Muscle layer of colon (tissue), 2 donors: ENCODE measurements around the gene IL10RA.
"Not testable (repeated sequence)": the region's sequence is repeated elsewhere in the genome, so short reads cannot be mapped to it uniquely, and the experiment has no call there.

Experiments used
- H3K27ac ChIP-seq: one replicate; pipeline ENCODE4 v1.7.0; 2013; ENCODE audit warnings: low read depth, mild to moderate bottlenecking, low read length, moderate library complexity
- H3K27me3 ChIP-seq, 2 donors: one replicate each; pipeline ENCODE4 v1.7.0; 2013; ENCODE audit warnings: low read length in 2 of 2, mild to moderate bottlenecking in 2 of 2; ENCODE audit not compliant: insufficient read depth in 2 of 2, control insufficient read depth in 1 of 2
- H3K36me3 ChIP-seq: one replicate; pipeline ENCODE4 v1.7.0; 2013; ENCODE audit warnings: mild to moderate bottlenecking, low read length; ENCODE audit not compliant: insufficient read depth
- H3K4me1 ChIP-seq: one replicate; pipeline ENCODE4 v1.7.0; 2013; ENCODE audit warnings: mild to moderate bottlenecking, low read length; ENCODE audit not compliant: insufficient read depth
- H3K4me3 ChIP-seq, 2 donors: one replicate each; pipeline ENCODE4 v1.7.0; 2013; ENCODE audit warnings: low read length in 2 of 2, low read depth in 1 of 2, mild to moderate bottlenecking in 1 of 2, moderate library complexity in 1 of 2
- H3K9ac ChIP-seq: one replicate; pipeline ENCODE4 v1.7.0; 2013; ENCODE audit warnings: low read length
- H3K9me3 ChIP-seq: one replicate; pipeline ENCODE4 v1.7.0; 2013; ENCODE audit warnings: mild to moderate bottlenecking, low read length
- donor health status: abdominal sarcoma.
- donor health status: Adenocarcinoma of cecum.

IL10RA gene

DNA sequence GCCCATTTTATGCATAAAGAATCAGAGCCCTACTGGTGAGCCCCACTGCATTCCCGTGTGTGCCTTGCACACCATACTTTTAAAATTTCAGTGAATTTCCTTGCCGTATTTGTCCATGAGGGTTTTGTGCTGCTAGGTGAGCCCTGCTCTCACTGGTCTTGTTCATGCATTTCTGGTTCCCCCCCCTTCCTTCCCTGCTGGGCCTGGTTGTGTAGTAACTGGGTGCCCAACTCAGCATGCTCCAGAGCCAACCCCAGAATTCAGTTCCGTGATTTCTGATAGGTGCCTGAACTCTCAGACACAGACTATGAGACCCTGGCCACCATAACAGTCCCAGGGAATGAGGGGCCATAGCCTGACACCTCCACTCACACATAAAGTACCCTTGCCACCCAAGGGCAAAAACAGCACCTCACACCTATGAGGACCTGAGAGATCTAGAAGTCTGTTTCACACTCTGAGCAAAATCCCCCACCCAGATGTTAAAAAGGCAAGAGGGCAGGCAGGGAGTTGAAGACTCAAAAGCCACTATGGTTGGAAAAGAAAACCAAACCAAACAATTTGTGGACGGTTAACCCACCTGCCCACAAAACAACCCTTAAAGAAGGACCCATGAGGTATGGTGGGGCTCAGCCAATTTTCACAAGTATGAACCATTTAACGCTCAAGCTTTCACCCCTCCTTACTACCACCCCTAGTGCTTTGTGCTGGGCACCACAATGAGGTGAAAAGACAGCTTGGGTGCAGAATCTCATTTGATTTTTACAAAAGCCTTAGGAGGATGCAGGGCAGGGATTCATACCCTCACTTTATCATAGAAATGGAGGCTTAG lies 16.8 kb upstream of the IL10RA start:
- Histone ChIP-seq H3K27me3 (no peaks in the 10 kb centered on the region), H3K4me1 (no peaks in the 10 kb centered on the region), H3K4me3 (no peak overlapping the region), H3K9me3 (no peaks in the 10 kb centered on the region), H3K27ac (no peak overlapping the region), H3K36me3 (no peaks in the 10 kb centered on the region), H3K9ac (no peak overlapping the region)

DNA sequence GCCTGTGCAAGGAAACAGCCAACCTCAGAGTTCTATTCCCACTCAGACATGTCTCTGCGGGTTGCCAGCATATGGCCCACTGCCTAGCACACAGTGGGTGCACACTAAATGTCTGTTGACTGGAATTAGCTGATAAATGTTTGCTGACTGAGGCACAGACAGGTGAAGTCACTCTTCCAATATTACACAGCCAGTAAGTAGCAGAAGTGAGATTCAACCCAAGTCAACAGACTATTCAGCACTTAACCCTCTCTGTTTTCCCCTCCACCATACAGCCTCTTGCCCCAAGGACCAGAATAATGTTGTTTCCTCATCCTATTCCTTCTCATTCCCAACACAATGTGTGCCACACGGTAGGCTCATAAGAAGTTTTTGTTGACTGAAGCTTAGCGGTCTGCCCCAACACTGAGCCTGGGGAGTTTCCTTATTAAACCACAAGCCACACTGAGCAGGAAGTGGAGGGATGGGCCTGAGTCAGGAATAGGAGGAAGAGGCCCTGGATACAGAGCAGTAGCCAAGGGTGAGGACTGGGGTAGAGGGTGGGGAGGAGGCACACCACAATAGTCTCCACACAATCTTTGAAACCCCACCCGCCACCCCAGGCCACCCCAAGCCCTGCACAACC lies 15.7 kb upstream of the IL10RA start:
- H3K4me3 ChIP-seq: no peak overlapping the region
- H3K27ac ChIP-seq: no peak overlapping the region
- H3K4me1 ChIP-seq: no peaks in the 10 kb centered on the region
- no peaks in the 10 kb centered on the region for H3K27me3 ChIP-seq
- no peak overlapping the region for H3K9ac ChIP-seq
- H3K36me3 ChIP-seq: no peaks in the 10 kb centered on the region
- H3K9me3 ChIP-seq: no peaks in the 10 kb centered on the region

- Histone ChIP-seq H3K27ac (no peak overlapping the region), H3K9ac (no peak overlapping the region), H3K27me3 (no peaks in the 10 kb centered on the region)
These were observed 14.2 kb upstream of the IL10RA start for GRCh38 chr11:117972044-117972443.

DNA sequence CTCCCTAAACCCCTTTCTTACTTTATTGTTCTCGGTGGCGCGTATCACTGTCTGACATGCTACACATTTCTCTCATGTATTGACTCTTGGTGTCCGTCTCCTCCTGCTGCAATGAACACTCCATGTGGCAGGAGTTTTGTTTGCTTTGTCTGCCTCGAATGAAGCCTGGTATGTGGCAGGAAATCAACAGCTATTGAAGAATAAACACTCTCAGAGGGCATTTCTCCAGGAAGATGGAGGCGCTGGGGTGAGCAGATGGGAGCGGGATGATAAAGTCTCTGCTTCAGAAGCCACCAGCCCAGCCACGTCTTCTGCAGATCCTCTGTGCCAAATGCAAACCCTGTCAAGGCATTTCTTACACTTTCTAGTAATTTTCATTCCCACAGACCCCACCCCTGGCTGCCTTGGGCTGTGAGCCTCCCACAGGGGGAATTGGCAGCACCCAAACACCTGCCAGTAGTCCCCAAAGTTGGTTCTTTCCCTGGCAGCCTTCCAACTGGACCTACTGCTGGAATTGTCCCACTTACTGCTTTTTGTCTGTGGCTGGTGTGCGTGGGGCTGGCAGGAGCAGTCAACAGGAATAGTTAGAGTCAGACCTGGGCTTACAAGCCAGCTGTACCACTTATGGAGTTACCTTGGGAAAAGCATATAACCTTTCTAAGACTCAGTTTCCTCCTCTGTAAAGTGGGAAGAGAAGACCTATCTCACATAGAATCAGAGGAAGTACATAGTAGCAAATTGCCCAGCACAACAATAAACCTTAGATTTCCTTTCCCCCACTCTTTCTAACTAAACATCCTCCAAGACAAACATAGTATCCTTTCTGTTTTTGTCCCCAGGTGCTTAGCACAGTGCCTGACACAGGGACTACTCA lies 13.3 kb upstream of the IL10RA start:
- Histone ChIP-seq H3K27ac (no peak overlapping the region), H3K4me3 (no peak overlapping the region), H3K9me3 (no peaks in the 10 kb centered on the region), H3K4me1 (no peaks in the 10 kb centered on the region), H3K36me3 (no peaks in the 10 kb centered on the region), H3K27me3 (no peaks in the 10 kb centered on the region), H3K9ac (no peak overlapping the region)

More at GRCh38 chr11:117972044-117972443, 14.2 kb upstream of the IL10RA start:
- no peaks in the 10 kb centered on the region for H3K9me3 ChIP-seq
- H3K4me3 ChIP-seq: no peak overlapping the region
- no peaks in the 10 kb centered on the region for H3K36me3 ChIP-seq
- no peaks in the 10 kb centered on the region for H3K4me1 ChIP-seq

GRCh38 chr11:117973503-117973860 lies 12.7 kb upstream of the IL10RA start:
- Histone ChIP-seq H3K27me3 (no peaks in the 10 kb centered on the region), H3K9me3 (no peaks in the 10 kb centered on the region), H3K36me3 (no peaks in the 10 kb centered on the region), H3K27ac (no peak overlapping the region), H3K4me3 (no peak overlapping the region), H3K9ac (no peak overlapping the region), H3K4me1 (no peaks in the 10 kb centered on the region)

DNA sequence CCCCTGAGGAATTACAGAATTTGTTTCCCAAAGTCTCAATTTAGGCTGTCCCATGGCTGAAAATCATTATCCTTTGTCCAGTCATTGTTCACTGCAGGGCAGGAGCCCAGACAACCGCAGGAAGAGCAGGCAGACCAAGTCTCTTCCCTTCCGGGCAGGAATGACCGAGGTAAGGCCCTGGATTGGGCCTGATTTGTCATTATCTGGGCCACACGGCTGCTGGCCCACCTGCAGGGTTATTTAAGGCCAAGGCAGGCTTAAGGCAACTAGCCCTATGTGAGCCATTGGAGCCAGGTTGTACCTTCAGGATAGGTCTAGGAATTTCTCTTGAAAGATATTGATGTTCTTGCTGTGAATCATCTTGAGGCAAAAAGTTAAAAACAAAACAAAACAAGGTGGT lies 9.7 kb upstream of the IL10RA start:
- Histone ChIP-seq H3K27ac (no peak overlapping the region), H3K9ac (no peak overlapping the region), H3K4me3 (no peak overlapping the region), H3K4me1 (no peaks in the 10 kb centered on the region), H3K27me3 (no peaks in the 10 kb centered on the region), H3K9me3 (no peaks in the 10 kb centered on the region), H3K36me3 (no peaks in the 10 kb centered on the region)

DNA sequence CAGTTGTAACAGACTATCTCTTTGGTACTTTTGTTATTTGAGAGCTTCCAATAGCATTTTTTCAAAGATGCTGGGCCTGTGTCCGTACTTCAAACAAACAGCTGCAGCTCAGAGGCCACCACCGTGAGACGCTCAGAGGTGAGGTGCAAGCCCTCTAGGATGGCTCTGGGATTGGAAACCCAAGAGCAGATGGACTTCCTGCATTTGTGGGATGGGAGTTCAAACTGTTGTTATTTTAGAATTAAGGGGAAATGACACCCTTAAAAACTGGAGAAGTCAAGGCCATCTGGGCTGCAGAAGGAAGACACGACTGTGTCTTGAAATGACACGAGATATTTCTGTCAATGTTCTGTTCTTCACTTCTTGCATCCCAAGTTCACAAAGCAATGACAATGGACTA lies 9.2 kb upstream of the IL10RA start:
- Histone ChIP-seq H3K27me3 (no peaks in the 10 kb centered on the region), H3K4me3 (no peak overlapping the region), H3K9ac (no peak overlapping the region), H3K4me1 (no peaks in the 10 kb centered on the region), H3K9me3 (no peaks in the 10 kb centered on the region), H3K27ac (no peak overlapping the region), H3K36me3 (no peaks in the 10 kb centered on the region)

- H3K27me3 ChIP-seq, H3K27ac ChIP-seq, H3K4me1 ChIP-seq: not testable (repeated sequence)
These were observed 8.5 kb upstream of the IL10RA start for GRCh38 chr11:117977612-117978264.

GRCh38 chr11:117978291-117978910 lies 7.8 kb upstream of the IL10RA start:
- not testable (repeated sequence) for H3K27ac ChIP-seq, H3K9me3 ChIP-seq, H3K27me3 ChIP-seq, H3K4me1 ChIP-seq, H3K9ac ChIP-seq, H3K4me3 ChIP-seq, H3K36me3 ChIP-seq

More at GRCh38 chr11:117977612-117978264, 8.5 kb upstream of the IL10RA start:
- not testable (repeated sequence) for H3K4me3 ChIP-seq, H3K9ac ChIP-seq, H3K9me3 ChIP-seq, H3K36me3 ChIP-seq

- no peak overlapping the region for H3K4me3 ChIP-seq
- no peaks in the 10 kb centered on the region for H3K9me3 ChIP-seq
- H3K9ac ChIP-seq: no peak overlapping the region
- no peaks in the 10 kb centered on the region for H3K4me1 ChIP-seq
- no peak overlapping the region for H3K27ac ChIP-seq
- no peaks in the 10 kb centered on the region for H3K36me3 ChIP-seq
- H3K27me3 ChIP-seq: no peaks in the 10 kb centered on the region
These were observed 7.2 kb upstream of the IL10RA start for GRCh38 chr11:117978991-117979390.
